Neural progenitor cell (in vitro differentiated cells): ENCODE measurements around the gene TUFT1.

Experiments
- EZH2 ChIP-seq: fragments of 200-600 bp; sonication (generic); IDR thresholded peaks from 2 replicates; pipeline ENCODE4 v1.6.1; 2017; ENCODE audit warnings: antibody characterized with exemption, mild to moderate bottlenecking, moderate library complexity
- EZH2phosphoT487 ChIP-seq: fragments of 200-600 bp; sonication (generic); IDR thresholded peaks from 2 replicates; pipeline ENCODE4 v1.6.1; 2017; ENCODE audit warnings: antibody characterized with exemption
- TF ChIP-seq, protein P1 (sequence below): fragments of 200-600 bp; sonication (generic); IDR thresholded peaks from 2 replicates; pipeline ENCODE4 v1.5.1; 2017; ENCODE audit warnings: antibody characterized with exemption, mild to moderate bottlenecking

DNA sequence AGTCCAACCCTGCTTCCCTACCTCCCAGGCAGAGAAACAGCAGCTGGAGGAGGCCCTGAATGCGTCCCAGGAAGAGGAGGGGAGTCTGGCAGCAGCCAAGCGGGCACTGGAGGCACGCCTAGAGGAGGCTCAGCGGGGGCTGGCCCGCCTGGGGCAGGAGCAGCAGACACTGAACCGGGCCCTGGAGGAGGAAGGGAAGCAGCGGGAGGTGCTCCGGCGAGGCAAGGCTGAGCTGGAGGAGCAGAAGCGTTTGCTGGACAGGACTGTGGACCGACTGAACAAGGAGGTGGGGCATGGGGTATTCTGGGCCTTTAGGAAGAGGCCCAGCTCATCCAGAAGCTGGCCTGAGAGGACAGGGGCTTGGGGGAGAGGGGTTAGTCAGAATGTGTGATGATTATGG, 9.6 kb upstream of the TUFT1 start:
- TF ChIP-seq, protein P1, sequence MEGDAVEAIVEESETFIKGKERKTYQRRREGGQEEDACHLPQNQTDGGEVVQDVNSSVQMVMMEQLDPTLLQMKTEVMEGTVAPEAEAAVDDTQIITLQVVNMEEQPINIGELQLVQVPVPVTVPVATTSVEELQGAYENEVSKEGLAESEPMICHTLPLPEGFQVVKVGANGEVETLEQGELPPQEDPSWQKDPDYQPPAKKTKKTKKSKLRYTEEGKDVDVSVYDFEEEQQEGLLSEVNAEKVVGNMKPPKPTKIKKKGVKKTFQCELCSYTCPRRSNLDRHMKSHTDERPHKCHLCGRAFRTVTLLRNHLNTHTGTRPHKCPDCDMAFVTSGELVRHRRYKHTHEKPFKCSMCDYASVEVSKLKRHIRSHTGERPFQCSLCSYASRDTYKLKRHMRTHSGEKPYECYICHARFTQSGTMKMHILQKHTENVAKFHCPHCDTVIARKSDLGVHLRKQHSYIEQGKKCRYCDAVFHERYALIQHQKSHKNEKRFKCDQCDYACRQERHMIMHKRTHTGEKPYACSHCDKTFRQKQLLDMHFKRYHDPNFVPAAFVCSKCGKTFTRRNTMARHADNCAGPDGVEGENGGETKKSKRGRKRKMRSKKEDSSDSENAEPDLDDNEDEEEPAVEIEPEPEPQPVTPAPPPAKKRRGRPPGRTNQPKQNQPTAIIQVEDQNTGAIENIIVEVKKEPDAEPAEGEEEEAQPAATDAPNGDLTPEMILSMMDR = no peak
- no peak for TF ChIP-seq EZH2
- TF ChIP-seq EZH2phosphoT487 = no peak
